Measurements from ENCODE around the gene SCGB1A1. TPM values are rescaled to one million over a fixed set of nuclear protein-coding genes. Genes with fewer than 3 reads are reported as not detected.

SCGB1A1 gene
- polyA plus RNA-seq, 1 of the 3 experiments (the other 2 are of a cell fraction), result not detected

GRCh38 chr11:62444236-62444833, 25.5 kb downstream of the SCGB1A1 start:
- Histone ChIP-seq H3F3A (replicated peaks; ENCODE audit: insufficient read depth) (peaks cover 4% of the 10 kb centered on the region), H3K79me2 (ENCODE audit: insufficient read depth) (no peaks in the 10 kb centered on the region), H3K27me3 (ENCODE audit: insufficient read depth) (no peaks in the 10 kb centered on the region), H3K4me1 (ENCODE audit: control insufficient read depth in 1 of 2, insufficient read depth in 2 of 2, low read depth in 1 of 2, low read length in 1 of 2) (peaks cover 19 to 22% of the 10 kb centered on the region in 2 experiments), H3K27ac (ENCODE audit: low read depth in 2 of 2, low read length in 1 of 2) (peak overlapping the region; percentile 83 to 91), H4K20me1 (ENCODE audit: insufficient read depth) (no peaks in the 10 kb centered on the region), H3K36me3 (replicated peaks in 1 of 2; ENCODE audit: control insufficient read depth in 1 of 2, insufficient read depth in 2 of 2, low read length in 1 of 2) (no peaks in the 10 kb centered on the region), H3K4me2 (peak overlapping the region; percentile 96), H3K9me3 (no peaks in the 10 kb centered on the region), H3K4me3 (ENCODE audit: low read depth in 2 of 2, low read length in 1 of 2) (peak overlapping the region; percentile 55 to 69), H3K9ac (peak overlapping the region; percentile 79), H2AFZ (ENCODE audit: low read depth) (peak overlapping the region; percentile 83), H3K9me2 (no peaks in the 10 kb centered on the region)
- DNase-seq, result peak; percentile 92
- CTCF ChIA-PET, result interaction anchor here (0.8 to 3.0 kb wide), 7 partner anchors 14 to 99 kb away, joined by 3 to 16 read pairs (median 9); no protein-coding TSS in a partner anchor
- WGBS (ENCODE audit: low lambda C conversion rate), result 21% methylated on average over 20 of the region's 23 CpGs
- TF ChIP-seq PBX3 (IDR thresholded peaks at IDR 0.05) (peak; percentile 8; the same call in 1 of the 2 replicates), FOXM1 (IDR thresholded peaks at IDR 0.05; ENCODE audit: low read depth) (no peak), POLR2AphosphoS5 (IDR thresholded peaks at IDR 0.05; ENCODE audit: low read depth, low read length) (peak; percentile 78), SIN3A (IDR thresholded peaks at IDR 0.05; ENCODE audit: borderline replicate concordance, low read depth, low read length) (peak; percentile 52; the same call in 1 of the 2 replicates), MAX (IDR thresholded peaks at IDR 0.05; ENCODE audit: low read depth) (0 out of 2 replicates have a peak, but pooled peaks have one; percentile 28), TCF12 (IDR thresholded peaks at IDR 0.05) (0 out of 2 replicates have a peak, but pooled peaks have one; percentile 42), NRF1 (IDR thresholded peaks at IDR 0.05; ENCODE audit: low read depth, low read length) (peak; percentile 73), USF1 (IDR thresholded peaks at IDR 0.05; ENCODE audit: borderline replicate concordance, low read depth) (peak; percentile 78), MXI1 (IDR thresholded peaks at IDR 0.05; ENCODE audit: low read depth, low read length) (peak; percentile 43; the same call in 1 of the 2 replicates), GATA2 (CRISPR knock-in tag; IDR thresholded peaks at IDR 0.05) (peak; percentile 86), TAF1 (IDR thresholded peaks at IDR 0.05; ENCODE audit: borderline replicate concordance, low read depth, low read length) (peak; percentile 65), IRF3 (IDR thresholded peaks at IDR 0.05; ENCODE audit: low read depth, low read length) (no peak), RFX5 (IDR thresholded peaks at IDR 0.05; ENCODE audit: low read length) (no peak)
- POLR2A ChIA-PET, result interaction anchor here (0.6 to 2.1 kb wide), 7 partner anchors 10 to 397 kb away, joined by 3 to 6 read pairs (median 4); partner anchors contain the start of gene EEF1G

Measured in SK-N-SH (cell line).